Kidney tubule cell (primary cell): ENCODE results near the gene ADH1B.
"Not testable (repeated sequence)": the region's sequence is repeated elsewhere in the genome, so short reads cannot be mapped to it uniquely, and the experiment has no call there.

ENCODE experiments used
- DNase-seq: peaks from one replicate; pipeline ENCODE4 v3.0.0-alpha.2; 2018; ENCODE audit warnings: low spot score

ADH1B gene

DNA sequence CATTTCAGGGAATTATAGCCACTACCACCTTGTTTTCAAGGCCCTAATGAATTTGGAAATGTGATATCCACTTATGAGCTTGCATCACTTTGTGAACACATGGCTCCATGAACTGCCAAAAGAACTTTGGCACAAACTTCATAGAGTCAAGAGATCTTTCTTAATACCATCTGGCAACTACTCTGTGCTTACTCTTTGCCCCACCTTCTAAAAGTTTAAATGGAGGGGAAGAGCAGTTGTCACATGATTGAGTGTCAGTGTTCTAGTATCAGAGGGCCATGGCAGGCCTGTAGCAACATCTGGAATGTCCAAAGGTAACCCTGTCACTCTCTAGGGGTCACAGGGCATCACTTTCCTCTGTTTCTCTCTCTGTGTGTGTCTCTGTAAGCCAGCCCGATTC is 2.6 kb upstream of the ADH1B start:
- no peak for DNase-seq

- not testable (repeated sequence) for DNase-seq
Measured at GRCh38 chr4:99317811-99318210, 3.4 kb downstream of the ADH1B start.

DNA sequence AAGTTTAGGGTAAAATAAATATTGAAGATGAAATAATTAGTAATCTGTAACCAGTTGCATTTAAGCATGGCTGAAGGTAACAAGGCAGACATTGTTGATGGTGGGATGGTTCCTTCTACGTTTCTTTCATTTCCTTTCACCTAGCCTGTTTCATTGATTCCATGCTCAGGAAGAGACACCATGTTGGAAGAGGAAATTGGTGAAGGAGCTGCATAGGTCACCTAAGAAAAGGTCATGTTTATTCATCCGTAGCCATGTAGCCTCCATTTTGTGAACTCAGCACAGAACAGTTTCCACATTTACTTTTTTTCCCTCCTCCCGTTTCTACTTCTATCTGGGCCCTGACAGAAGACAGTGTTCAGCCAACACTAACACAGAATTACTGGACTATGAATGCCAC is 3.8 kb downstream of the ADH1B start:
- no peak for DNase-seq

DNA sequence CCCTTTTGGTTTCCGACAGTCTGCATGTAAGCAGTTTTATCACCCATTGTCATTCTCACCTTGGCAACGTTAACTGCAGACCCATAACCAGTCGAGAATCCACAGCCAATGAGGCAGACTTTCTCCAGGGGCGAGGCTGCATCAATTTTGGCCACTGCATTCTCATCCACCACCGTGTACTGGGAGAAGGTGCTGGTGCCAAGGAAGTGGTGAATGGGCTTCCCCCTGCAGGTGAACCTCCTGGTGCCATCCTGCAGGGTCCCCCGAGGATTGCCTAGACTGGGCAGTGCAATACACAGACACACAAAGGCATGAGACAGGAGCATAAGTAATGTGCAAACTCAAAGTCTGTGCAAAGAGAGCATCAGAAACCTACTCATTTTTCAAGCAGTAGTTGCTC is 5.4 kb downstream of the ADH1B start:
- DNase-seq, result no peak

DNA sequence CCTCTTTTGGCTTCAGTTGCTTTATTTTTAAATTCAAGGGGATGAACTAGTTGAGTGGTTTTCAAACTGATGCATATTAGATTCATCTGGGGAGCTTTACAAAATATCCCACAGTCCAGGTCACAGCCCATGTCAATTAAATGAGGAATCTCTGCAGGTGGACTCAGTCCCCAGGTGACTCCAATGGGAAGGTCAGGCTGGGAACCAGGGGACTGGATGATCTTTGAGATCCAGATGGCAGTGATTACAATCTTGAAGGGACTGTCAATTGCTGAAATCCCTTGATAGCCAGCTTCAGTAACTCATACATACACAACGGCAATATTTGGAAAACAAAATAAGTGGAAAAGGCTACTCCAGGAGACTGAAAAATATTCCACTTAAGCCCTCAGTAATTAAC is 7.0 kb downstream of the ADH1B start:
- no peak for DNase-seq

DNA sequence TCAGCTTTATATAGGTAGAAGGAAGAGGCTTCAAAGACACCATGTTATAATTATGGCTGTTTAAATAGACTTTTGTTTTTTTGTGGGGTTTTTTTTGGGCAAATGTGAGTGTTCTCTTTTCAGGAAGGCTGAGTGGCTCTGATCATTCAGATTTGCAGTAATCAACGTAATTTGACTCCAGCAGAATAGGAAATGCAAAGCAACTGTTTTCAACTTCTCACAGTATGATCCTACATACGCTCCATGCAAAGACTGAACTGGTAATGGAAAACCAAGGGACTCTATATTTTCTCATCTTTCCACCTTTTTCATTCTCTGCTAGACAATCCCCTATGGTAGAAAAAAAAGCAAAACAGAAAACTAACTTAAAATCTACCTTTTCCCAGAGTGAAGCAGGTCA is 10.8 kb downstream of the ADH1B start:
- no peak for DNase-seq

DNA sequence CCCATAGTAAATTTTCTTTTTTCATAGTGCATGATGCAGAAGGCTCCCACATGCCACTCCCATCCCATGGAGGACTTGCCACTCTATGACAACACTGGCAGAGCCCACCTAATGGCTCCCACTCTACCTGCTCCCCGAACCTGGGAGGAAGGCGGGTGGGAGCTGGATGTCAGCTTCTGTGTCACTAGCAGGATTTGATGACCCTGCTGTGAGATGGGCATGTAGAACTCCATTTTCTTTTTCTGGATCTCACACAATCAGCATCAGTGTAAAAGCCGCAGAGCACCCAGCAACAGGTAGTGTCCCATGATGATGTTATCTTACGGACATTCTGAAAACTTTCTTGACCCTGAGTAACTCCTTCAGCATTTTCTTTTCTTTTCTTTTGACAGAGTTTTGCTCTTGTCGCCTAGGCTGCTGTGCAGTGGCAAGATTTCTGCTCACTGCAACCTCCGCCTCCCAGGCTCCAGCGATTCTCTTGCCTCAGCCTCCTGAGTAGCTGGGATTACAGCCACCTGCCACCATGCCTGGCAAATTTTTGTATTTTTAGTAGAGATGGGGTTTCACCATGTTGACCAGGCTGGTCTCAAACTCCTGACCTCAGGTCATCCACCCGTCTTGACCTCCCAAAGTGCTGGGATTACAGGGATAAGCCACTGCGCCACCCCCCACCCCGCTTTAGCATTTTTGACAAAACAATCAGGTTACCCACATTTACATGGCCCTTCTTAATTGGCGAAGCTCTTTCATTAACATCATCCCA is 15.4 kb downstream of the ADH1B start:
- no peak for DNase-seq

DNA sequence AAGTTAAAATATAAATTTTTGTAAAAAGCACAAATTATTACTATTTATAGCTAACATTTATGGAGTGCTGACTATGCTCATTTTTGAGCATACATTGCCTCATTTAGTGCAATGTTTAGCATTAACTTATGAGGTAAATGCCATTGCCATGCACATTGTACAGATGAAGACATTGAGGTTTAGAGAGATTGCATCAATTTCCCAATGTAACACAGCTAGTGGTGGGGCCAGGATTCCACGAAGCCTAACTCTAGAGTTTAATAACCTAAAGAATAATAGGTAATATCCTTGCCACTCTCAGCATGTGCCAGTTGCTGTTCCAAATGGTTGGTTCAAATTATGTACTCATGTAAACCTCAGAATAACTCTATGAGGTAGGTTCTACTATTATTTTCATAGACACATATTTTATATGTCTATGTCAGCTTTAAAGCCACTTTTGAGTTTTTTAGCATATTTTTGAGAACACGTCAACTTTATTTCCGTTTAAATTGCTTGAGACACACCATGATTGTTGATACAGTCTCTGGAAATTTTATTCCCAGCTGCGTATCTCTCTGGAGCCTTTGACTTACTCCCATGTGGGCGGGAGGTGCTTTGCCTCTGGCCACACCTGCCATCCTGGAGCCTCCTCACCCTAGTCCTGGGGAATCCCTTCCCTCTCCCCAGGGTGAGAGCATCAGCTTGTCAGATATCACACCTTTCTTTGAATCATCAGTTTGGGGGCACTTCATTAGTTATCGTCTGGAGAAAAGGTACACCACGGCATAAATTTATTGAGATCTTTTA is 19.6 kb downstream of the ADH1B start:
- no peak for DNase-seq

DNA sequence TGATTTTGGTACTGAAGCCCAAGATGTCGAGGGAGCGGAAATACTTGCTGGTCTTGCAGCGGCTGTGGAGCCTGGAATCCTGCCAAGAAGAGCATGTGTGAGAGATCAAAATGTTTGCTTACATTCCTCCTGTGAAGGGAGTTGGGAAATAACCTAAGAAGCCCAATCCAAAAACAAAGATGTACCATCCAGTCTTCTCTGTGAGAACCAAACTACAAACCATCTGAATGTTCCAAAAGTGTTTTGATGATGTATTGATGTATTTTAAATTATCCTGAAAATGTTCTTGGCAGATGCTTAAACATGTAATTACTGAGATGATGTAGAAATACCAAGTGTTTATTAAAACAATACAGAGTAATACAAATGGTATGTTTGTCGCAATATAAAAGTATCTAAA is 20.3 kb downstream of the ADH1B start:
- DNase-seq, result peak; percentile 67

- DNase-seq, result no peak
Measured at GRCh38 chr4:99293357-99293756, 27.8 kb downstream of the ADH1B start.

GRCh38 chr4:99290848-99291786 is 30.1 kb downstream of the ADH1B start, which contains the start of gene ADH1A:
TSS of gene ADH1A (minus strand) at chr4:99290985. CDS start at chr4:99290914, 71 bp downstream.
- DNase-seq, result no peak

DNA sequence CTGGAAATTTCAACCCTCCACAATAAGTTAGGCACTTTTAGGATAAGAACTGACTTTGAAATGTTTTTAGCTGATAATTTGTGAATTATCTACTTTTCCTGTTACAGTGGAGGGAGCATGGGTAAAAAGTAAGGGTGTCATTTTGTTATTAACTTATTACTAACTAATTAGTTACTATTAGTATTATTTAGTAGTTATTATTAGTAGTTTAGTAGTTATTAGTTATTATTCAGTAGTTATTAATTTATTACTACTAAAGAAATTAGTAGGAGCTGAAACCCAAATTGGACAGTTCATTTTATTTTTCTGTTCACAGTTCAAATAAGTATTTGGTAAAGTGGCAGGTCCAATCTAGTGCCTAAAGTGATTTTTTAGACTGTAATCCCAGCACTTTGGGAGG is 35.8 kb downstream of the ADH1B start:
- no peak for DNase-seq

DNA sequence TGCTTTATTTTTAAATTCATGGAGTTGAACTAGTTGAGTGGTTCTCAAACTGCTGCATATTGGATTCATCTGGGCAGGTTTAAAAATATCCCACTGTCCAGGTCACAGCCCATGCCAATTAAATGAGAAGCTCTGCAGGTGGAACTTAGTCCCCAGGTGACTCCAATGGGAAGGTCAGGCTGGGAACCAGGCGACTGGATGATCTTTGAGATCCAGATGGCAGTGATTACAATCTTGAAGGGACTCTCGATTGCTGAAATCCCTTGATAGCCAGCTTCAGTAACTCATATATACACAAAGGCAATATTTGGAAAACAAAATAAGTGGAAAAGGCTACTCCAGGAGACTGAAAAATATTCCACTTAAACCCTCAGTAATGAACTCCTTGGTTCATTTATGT is 38.5 kb downstream of the ADH1B start:
- no peak for DNase-seq

GRCh38 chr4:99281261-99281660 is 39.9 kb downstream of the ADH1B start:
- no peak for DNase-seq

- DNase-seq, result no peak
Measured at GRCh38 chr4:99276417-99276816, 44.8 kb downstream of the ADH1B start.

GRCh38 chr4:99275885-99276284 is 45.3 kb downstream of the ADH1B start:
- no peak for DNase-seq

GRCh38 chr4:99275050-99275449 is 46.2 kb downstream of the ADH1B start:
- no peak for DNase-seq

DNA sequence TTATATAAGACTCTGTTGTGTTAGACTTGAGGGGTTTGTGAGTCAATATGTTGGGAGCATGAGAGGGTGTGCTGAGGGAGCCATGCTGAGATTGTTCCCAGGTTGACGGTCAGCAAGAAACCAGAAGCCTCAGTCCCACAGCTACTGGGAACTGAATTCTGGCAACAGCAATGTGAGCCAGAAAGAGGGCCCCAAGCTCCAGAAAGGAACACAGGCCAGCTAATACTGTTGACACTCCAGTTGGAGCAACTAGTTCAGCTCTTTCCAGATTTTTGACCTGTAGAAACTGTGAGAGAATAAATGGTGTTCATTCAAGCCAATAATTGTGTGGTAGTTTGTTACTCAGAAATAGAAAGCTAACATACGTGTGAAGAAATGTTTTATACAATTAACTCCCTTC is 47.5 kb downstream of the ADH1B start:
- no peak for DNase-seq

DNA sequence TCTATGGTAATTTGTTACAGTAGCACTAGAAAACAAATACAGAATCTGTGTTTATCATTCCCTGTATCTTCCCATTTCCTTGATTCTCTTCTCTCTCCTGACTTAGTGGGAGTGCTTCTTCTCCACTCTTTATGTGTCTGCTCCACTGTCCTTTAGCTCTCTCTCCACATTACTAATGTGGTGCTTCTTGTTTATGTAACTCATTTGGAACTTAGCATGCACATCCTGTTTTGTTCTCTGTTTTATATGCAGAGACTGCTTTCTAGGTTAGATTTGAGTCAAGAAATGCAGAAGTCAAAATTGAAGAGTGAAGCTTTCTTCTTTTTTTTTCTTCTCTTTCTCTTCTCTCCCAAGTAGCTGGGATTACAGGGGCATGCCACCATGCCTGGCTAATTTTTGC is 56.3 kb downstream of the ADH1B start:
- no peak for DNase-seq
